AG08395 (cell line): Measurements from ENCODE around the gene SERHL2.
"Not testable (repeated sequence)": the region's sequence is repeated elsewhere in the genome, so short reads cannot be mapped to it uniquely, and the experiment has no call there.

Experiments
- DNase-seq: peaks from one replicate; pipeline ENCODE4 v3.0.0; 2012; ENCODE audit warnings: mixed read lengths, low spot score

The SERHL2 gene

GRCh38 chr22:42536166-42536565, 17.6 kb upstream of the SERHL2 start:
- DNase-seq, result no peak

DNA sequence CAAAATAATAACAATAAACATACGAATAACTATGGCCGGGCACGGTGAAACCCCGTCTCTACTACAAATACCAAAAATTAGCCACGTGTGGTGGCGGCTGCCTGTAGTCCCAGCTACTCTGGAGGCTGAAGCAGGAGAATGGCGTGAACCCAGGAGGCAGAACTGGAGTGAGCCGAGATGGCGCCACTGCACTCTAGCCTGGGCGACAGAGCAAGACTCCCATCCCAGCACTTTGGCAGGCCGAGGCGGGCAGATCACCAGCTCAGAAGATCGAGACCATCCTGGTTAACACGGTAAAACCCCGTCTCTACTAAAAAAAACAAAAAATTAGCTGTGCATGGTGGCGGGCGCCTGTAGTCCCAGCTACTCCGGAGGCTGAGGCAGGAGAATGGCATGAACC, 17.1 kb upstream of the SERHL2 start:
- DNase-seq, result not testable (repeated sequence)

- DNase-seq, result not testable (repeated sequence)
Measured at GRCh38 chr22:42537199-42537831, 16.4 kb upstream of the SERHL2 start.

GRCh38 chr22:42539236-42539771, 14.5 kb upstream of the SERHL2 start:
- DNase-seq, result not testable (repeated sequence)

GRCh38 chr22:42544686-42545085, 9.1 kb upstream of the SERHL2 start:
- no peak for DNase-seq

GRCh38 chr22:42547562-42547961, 6.2 kb upstream of the SERHL2 start:
- no peak for DNase-seq

- not testable (repeated sequence) for DNase-seq
Measured at GRCh38 chr22:42548126-42548525, 5.6 kb upstream of the SERHL2 start.

DNA sequence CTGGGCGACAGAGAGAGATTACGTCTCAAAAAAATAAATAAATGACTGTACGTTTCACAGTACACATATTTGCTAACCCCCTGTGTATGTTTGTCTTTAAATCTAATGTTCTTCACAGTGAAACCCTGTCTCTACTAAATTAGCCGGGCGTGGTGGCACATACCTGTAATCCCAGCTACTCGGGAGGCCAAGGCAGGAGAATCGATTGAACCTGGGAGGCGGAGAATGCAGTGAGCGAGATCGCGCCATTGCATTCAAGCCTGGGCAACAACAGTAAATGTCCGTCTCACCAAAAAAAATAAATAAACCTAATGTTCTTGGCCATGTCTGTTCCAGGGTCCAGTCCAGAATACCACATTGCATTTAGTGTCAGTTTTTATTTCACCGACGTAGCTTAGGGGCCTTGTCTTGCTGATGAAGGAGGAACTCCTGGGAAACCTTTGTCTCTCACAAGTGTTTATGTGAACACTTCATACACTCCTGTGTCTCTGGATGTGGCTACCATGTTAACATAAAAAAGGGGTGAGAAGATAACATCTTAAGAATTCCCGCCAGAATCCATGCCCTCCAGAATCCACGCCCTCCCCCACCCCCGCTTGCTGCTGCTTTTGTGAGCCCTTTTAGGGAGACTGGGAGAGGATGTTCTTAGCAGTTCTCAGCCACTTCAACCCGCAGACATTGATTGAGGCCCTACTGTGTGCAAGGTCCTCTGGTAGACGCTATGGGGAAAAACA, 5.0 kb upstream of the SERHL2 start:
- no peak for DNase-seq

GRCh38 chr22:42549331-42550060, 4.3 kb upstream of the SERHL2 start:
- no peak for DNase-seq

- not testable (repeated sequence) for DNase-seq
Measured at GRCh38 chr22:42552294-42552647, 1.5 kb upstream of the SERHL2 start.

- DNase-seq, result no peak
Measured at GRCh38 chr22:42560381-42560780, 6.6 kb downstream of the SERHL2 start.

- no peak for DNase-seq
Measured at GRCh38 chr22:42560781-42561180, 7.0 kb downstream of the SERHL2 start.

DNA sequence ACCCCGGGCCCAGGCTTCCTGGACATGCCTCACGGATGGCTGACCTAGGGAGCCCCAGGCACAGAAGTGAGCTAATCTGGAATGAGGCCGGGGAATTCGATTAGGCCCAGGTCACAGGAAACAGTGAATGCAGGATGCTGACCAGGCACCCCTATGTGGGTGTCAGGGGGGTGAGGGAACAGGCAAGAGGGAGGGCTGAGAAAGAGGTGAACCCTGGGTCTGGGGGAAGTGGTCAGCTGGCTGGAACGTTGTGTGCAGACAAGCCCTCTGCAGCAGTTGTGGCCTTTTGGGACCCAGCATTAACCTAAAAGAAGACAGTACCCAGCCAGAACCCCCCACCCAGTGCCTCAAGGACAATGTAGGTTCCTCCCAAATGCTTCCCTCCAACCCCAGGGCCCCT, 8.1 kb downstream of the SERHL2 start:
- no peak for DNase-seq

DNA sequence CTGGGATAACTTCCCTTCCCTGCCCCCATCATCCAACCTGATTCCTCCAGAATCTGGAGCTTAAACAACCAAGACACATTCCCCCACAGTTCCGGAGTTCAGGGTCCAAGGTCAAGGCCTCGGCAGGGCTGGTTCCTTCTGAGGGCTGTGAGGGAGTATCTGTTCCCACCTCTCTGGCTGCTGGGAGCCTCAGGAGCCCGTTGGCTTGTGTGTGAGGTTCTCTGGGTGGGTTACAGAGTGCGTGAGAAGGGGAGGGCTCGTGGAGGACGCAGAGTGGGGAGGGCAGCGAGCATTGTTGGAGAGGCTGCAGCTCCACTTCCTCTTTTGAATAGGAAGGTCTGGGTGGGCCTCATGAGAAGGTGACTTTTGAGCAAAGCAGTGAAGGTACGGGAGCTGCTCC, 8.5 kb downstream of the SERHL2 start:
- no peak for DNase-seq

GRCh38 chr22:42562684-42563083, 8.9 kb downstream of the SERHL2 start:
- no peak for DNase-seq

DNA sequence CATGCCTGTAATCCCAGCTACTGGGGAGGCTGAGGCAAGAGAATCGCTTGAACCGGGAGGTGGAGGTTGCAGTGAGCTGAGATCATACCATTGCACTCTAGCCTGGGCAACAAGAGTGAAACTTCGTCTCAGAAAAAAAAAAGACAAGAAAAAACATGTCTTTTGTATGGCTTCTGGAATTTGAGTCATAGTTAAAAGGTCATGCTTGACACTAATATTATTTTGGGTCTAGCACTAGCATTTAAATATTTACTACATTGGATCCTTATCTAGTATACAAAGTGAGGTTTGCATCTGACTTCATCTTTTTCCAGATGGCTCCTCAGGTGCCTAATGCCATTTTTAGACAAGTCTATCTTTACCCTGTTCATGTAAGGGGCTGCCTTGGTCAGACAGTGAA, 10.2 kb downstream of the SERHL2 start:
- not testable (repeated sequence) for DNase-seq

DNA sequence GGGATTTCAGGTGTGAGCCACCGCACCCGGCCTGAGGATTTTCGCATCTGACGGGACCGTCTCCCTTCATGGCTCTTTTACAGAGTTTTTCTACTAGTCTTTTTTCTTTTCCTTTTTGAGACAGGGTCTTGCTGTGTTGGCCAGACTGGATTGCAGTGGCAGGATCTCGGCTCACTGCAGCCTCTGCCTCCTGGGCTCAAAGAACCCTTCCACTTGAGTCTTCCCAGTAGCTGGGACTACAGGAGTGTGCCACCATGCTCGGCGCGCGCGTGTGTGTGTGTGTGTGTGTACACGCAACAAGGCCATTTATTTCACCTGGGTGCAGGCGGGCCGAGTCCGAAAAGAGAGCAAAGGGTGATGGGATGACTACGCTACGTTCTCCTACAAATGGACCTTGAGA, 10.9 kb downstream of the SERHL2 start:
- no peak for DNase-seq

GRCh38 chr22:42565956-42566355, 12.2 kb downstream of the SERHL2 start:
- DNase-seq, result no peak

GRCh38 chr22:42567950-42568349, 14.2 kb downstream of the SERHL2 start:
- not testable (repeated sequence) for DNase-seq

- DNase-seq, result not testable (repeated sequence)
Measured at GRCh38 chr22:42570580-42570979, 16.8 kb downstream of the SERHL2 start.

DNA sequence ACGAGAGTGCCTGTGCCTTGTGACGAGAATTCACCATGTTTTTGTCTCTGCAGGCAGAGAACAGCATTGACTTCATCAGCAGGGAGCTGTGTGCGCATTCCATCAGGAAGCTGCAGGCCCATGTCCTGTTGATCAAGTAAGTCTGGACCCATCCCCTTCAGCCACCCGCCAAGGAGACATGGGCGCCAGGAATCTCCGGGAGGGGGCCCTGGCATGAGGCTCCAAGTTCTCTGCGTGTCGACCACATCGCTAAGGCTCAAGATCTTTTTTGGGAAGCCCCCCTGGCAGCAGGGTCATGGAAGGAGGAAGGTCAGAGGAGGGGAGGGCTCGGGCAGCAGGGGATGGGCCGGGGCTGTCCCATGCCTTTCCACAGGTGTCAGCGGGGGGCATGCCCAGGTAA, 17.3 kb downstream of the SERHL2 start:
- DNase-seq, result not testable (repeated sequence)

DNA sequence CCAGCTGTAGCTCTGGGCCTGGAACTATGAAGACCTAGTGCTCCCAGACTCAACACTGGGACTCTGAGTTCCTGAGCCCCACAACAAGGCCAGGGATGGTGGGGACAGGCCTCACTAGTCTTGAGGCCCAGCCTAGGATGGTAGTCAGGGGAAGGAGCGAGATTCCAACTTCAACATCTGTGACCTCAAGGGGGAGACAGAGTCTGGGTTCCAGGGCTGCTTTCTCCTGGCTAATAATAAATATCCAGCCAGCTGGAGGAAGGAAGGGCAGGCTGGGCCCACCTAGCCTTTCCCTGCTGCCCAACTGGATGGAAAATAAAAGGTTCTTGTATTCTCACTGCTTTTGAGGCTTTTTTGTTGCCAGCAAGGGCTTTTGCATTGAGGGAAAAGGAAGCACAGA, 20.3 kb downstream of the SERHL2 start:
- DNase-seq, result not testable (repeated sequence)

GRCh38 chr22:42574468-42574867, 20.7 kb downstream of the SERHL2 start:
- not testable (repeated sequence) for DNase-seq
